Measurements from ENCODE around the gene CYTH3. TPM values are rescaled to one million over a fixed set of nuclear protein-coding genes. Genes with fewer than 3 reads are reported as not detected.

The CYTH3 gene
- polyA plus RNA-seq, 1 donor (not counting 4 experiments of a cell fraction or from before 2014, with no cell fraction given), result 28.4 TPM

GRCh38 chr7:6198689-6199595, 73.5 kb downstream of the CYTH3 start:
- dilution Hi-C loops (cut with MboI; ENCODE audit: extremely low pct_ligation_motif_present, low sequenced_read_pairs), result no loop called here
- DNase-seq (ENCODE audit: low read depth, low spot score), result no peak
- H3K4me1 ChIP-seq (ENCODE audit: control insufficient read depth, extremely low read depth, insufficient read depth, low read length), result no peaks in the 10 kb centered on the region

GRCh38 chr7:6197801-6198551, 74.4 kb downstream of the CYTH3 start:
- H3K79me2 ChIP-seq (ENCODE audit: control insufficient read depth, insufficient read depth, low read length), result peaks cover 68% of the 10 kb centered on the region
- no peaks in the 10 kb centered on the region for H3K4me1 ChIP-seq (ENCODE audit: control insufficient read depth, extremely low read depth, insufficient read depth, low read length)
- no peaks in the 10 kb centered on the region for H3K9me3 ChIP-seq (ENCODE audit: control insufficient read depth, low read depth, low read length)
- H3K27ac ChIP-seq (ENCODE audit: control insufficient read depth, insufficient read depth, low read length), result no peak overlapping the region
- no peak overlapping the region for H2AFZ ChIP-seq (ENCODE audit: control insufficient read depth, low read length)
- no peak overlapping the region for H3K4me2 ChIP-seq (ENCODE audit: control insufficient read depth, extremely low read depth, insufficient read depth, low read depth, low read length)
- DNase-seq (ENCODE audit: low read depth, low spot score), result no peak
- no peak for FAIRE-seq
- H3K36me3 ChIP-seq (ENCODE audit: control insufficient read depth in 2 of 2, extremely low read depth in 1 of 2, insufficient read depth in 2 of 2, low read length in 2 of 2), result no peaks in the 10 kb centered on the region
- dilution Hi-C loops (cut with MboI; ENCODE audit: extremely low pct_ligation_motif_present, low sequenced_read_pairs), result no loop called here
- no peak for TF ChIP-seq CTCF (optimal IDR thresholded peaks at IDR 0.05 in 1 of 3, IDR thresholded peaks at IDR 0.05 in 1 of 3, conservative IDR thresholded peaks at IDR 0.05 in 1 of 3; ENCODE audit: extremely low read depth in 1 of 3, insufficient read depth in 2 of 3, low read length in 3 of 3)
- TF ChIP-seq EZH2 (IDR thresholded peaks at IDR 0.05; ENCODE audit: low read length), result no peak
- no peak overlapping the region for H3K9ac ChIP-seq (ENCODE audit: control insufficient read depth, extremely low read depth, insufficient read depth, low read length)
- no peaks in the 10 kb centered on the region for H3K27me3 ChIP-seq (ENCODE audit: control insufficient read depth, extremely low read depth, insufficient read depth, low read length)
- no peaks in the 10 kb centered on the region for H4K20me1 ChIP-seq (ENCODE audit: control insufficient read depth, extremely low read depth, insufficient read depth, low read length)
- peaks cover 4% of the 10 kb centered on the region for H3K9me1 ChIP-seq (ENCODE audit: control insufficient read depth, extremely low read depth, insufficient read depth, low read length)
- H3K4me3 ChIP-seq (ENCODE audit: control insufficient read depth in 2 of 3, extremely low read depth in 1 of 3, insufficient read depth in 2 of 3, low read depth in 1 of 3, low read length in 3 of 3), result no peak overlapping the region

More at GRCh38 chr7:6198689-6199595, 73.5 kb downstream of the CYTH3 start:
- Histone ChIP-seq H3K27me3 (ENCODE audit: control insufficient read depth, extremely low read depth, insufficient read depth, low read length) (no peaks in the 10 kb centered on the region), H3K4me2 (ENCODE audit: control insufficient read depth, extremely low read depth, insufficient read depth, low read depth, low read length) (no peak overlapping the region), H3K9me3 (ENCODE audit: control insufficient read depth, low read depth, low read length) (no peaks in the 10 kb centered on the region), H3K4me3 (ENCODE audit: control insufficient read depth in 2 of 3, extremely low read depth in 1 of 3, insufficient read depth in 2 of 3, low read depth in 1 of 3, low read length in 3 of 3) (no peak overlapping the region), H3K36me3 (ENCODE audit: control insufficient read depth in 2 of 2, extremely low read depth in 1 of 2, insufficient read depth in 2 of 2, low read length in 2 of 2) (no peaks in the 10 kb centered on the region), H3K79me2 (ENCODE audit: control insufficient read depth, insufficient read depth, low read length) (peaks cover 64% of the 10 kb centered on the region), H3K9ac (ENCODE audit: control insufficient read depth, extremely low read depth, insufficient read depth, low read length) (no peak overlapping the region), H3K27ac (ENCODE audit: control insufficient read depth, insufficient read depth, low read length) (no peak overlapping the region), H2AFZ (ENCODE audit: control insufficient read depth, low read length) (no peak overlapping the region), H3K9me1 (ENCODE audit: control insufficient read depth, extremely low read depth, insufficient read depth, low read length) (peaks cover 4% of the 10 kb centered on the region), H4K20me1 (ENCODE audit: control insufficient read depth, extremely low read depth, insufficient read depth, low read length) (no peaks in the 10 kb centered on the region)
- TF ChIP-seq CTCF (optimal IDR thresholded peaks at IDR 0.05 in 1 of 3, IDR thresholded peaks at IDR 0.05 in 1 of 3, conservative IDR thresholded peaks at IDR 0.05 in 1 of 3; ENCODE audit: extremely low read depth in 1 of 3, insufficient read depth in 2 of 3, low read length in 3 of 3) (no peak), EZH2 (IDR thresholded peaks at IDR 0.05; ENCODE audit: low read length) (no peak)
- FAIRE-seq, result peak; percentile 20
